Neural crest cell (in vitro differentiated cells): Measurements from ENCODE around the gene CES3. TPM values are rescaled to one million over a fixed set of nuclear protein-coding genes. Genes with fewer than 3 reads are reported as not detected.
A peak's percentile ranks its signal among the peaks of the same experiment; 100 is the strongest.
"Not testable (repeated sequence)": the region's sequence is repeated elsewhere in the genome, so short reads cannot be mapped to it uniquely, and the experiment has no call there.

Experiments
- DNase-seq: peaks from one replicate; pipeline ENCODE4 v3.0.0; 2021; ENCODE audit warnings: low read depth, mixed read lengths, low spot score
- H3K27ac Mint-ChIP-seq: one replicate; pipeline ENCODE4 v1.8.0; 2021; ENCODE audit warnings: mild to moderate bottlenecking, mixed read lengths; ENCODE audit not compliant: unreplicated experiment
- H3K27me3 Mint-ChIP-seq: 2 replicates; pipeline ENCODE4 v1.8.0; 2021; ENCODE audit warnings: low read depth, mild to moderate bottlenecking, mixed read lengths
- H3K36me3 Mint-ChIP-seq: 2 replicates; pipeline ENCODE4 v1.8.0; 2021; ENCODE audit warnings: low read depth, mild to moderate bottlenecking, mixed read lengths
- H3K4me1 Mint-ChIP-seq: 2 replicates; pipeline ENCODE4 v1.8.0; 2021; ENCODE audit warnings: mixed read lengths
- H3K4me3 Mint-ChIP-seq: one replicate; pipeline ENCODE4 v1.8.0; 2021; ENCODE audit warnings: mild to moderate bottlenecking, mixed read lengths
- H3K9me3 Mint-ChIP-seq: 2 replicates; pipeline ENCODE4 v1.8.0; 2021; ENCODE audit warnings: mixed read lengths
- CTCF ChIP-seq: fragments of 200-600 bp; sonication (generic); conservative IDR thresholded peaks from 2 replicates; pipeline ENCODE4 v1.5.0; 2021; ENCODE audit warnings: antibody characterized with exemption, mild to moderate bottlenecking
- total RNA-seq: library from RNA; stranded (reverse); gene quantifications from 2 replicates; pipeline ENCODE4 v1.2.1, GENCODE V29; 2021

Gene CES3
- total RNA-seq, 1 donor from 2014 or later: 3.2 TPM

DNA sequence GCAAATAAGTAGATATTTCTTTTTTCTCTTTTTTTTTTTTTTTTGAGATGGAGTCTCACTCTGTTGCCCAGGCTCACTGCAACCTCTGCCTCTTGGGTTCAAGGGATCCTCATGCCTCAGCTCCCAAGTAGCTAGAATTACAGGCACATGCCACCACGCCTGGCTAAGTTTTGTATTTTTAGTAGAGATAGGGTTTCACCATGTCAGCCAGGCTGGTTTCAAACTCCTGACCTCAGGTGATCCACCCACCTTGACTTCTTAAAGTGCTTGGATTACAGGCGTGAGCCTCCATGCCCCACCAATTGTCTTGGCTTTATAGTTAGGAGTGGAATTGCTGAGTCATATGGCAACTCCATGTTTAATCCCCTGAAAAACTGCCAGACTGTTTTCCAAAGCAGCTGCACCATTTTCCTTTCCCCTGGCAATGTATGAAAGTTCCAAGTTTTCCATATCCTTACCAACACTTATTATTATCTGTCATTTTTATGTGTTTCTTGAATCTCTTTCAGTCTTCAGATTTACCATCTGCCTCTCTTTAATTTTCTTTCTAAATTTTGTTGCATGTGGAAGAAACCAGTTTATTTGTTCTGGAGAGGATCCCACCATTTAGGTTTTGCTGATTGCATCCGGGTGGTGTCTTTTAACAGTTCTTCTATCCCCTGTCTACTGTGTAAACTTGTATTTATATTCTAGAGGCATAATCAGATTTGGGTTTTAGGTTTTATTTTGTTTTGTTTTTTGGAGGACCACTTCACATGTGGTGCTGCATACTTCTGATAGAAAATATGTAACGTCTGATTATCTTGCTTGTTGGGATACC is 9.9 kb upstream of the CES3 start:
- no peak overlapping the region for H3K27ac Mint-ChIP-seq
- no peak for TF ChIP-seq CTCF
- H3K27me3 Mint-ChIP-seq: peaks cover 44% of the 10 kb centered on the region
- no peak for DNase-seq
- H3K4me1 Mint-ChIP-seq: no peaks in the 10 kb centered on the region
- H3K9me3 Mint-ChIP-seq: no peaks in the 10 kb centered on the region
- no peak overlapping the region for H3K4me3 Mint-ChIP-seq
- no peaks in the 10 kb centered on the region for H3K36me3 Mint-ChIP-seq

GRCh38 chr16:66952430-66953110 is 8.5 kb upstream of the CES3 start:
- no peak overlapping the region for H3K27ac Mint-ChIP-seq
- no peak for DNase-seq
- no peaks in the 10 kb centered on the region for H3K4me1 Mint-ChIP-seq
- no peaks in the 10 kb centered on the region for H3K9me3 Mint-ChIP-seq
- H3K27me3 Mint-ChIP-seq: peaks cover 45% of the 10 kb centered on the region
- H3K36me3 Mint-ChIP-seq: no peaks in the 10 kb centered on the region
- no peak overlapping the region for H3K4me3 Mint-ChIP-seq
- TF ChIP-seq CTCF: no peak

DNA sequence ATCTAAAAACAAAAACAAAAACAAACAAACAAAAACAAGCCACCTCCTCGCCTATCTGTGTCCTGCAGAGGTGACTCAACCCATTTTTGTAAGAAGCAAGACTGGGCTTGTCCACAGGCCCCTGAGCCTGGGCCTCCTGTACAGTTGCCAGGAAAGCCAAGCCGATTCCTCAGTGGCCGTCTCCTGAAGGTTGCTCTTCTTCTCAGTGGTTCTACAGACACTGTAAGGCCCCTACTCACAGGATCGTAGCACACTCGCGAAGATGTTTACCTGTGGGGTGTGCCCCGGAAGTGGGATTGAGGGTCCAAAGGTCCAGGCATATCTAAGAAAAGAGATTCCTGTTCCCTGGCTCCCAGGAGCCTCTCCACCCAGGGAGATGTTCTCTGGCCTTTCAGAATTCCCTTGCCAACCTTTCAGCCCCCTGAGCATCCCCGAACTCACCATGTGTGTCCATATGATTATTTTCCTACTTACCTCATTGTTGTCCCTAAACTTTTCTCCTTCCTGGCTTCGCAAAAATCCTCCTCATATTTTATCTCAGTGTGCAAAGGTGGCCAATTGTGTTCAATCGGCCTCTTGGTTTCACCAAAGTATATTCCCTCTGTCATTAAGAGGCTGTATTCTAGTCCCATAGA is 7.5 kb upstream of the CES3 start:
- Mint-ChIP-seq H3K9me3 (no peaks in the 10 kb centered on the region), H3K4me1 (no peaks in the 10 kb centered on the region), H3K4me3 (peak overlapping the region; percentile 5), H3K27ac (no peak overlapping the region), H3K27me3 (peaks cover 55% of the 10 kb centered on the region), H3K36me3 (no peaks in the 10 kb centered on the region)
- TF ChIP-seq CTCF: no peak
- no peak for DNase-seq

DNA sequence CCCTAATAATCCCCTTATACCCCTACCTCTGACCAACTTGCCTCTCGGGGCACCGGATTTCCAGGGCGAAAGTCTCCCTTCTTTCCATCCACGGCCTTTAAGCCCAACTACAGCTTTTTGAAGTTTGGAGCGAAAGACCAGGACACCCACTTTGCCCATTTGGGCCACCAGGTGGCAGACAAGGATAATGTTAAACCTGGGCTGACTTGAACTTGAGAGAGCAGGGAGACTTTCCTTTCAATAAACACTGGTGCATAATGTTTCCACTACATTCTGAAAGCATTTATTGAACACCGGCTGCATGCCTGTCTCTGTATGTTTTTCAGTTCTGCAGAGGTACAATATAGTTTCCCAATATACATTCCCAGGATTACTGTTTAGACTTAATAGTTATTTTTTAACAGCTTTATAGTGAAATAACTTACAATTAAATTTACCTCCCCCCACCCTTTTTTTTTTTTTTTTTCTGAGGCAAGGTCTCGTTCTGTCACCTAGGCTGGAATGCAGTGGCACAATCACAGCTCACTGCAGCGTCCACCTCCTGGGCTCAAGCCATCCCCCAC is 6.9 kb upstream of the CES3 start:
- Mint-ChIP-seq H3K36me3 (no peaks in the 10 kb centered on the region), H3K27me3 (peaks cover 60% of the 10 kb centered on the region), H3K27ac (no peak overlapping the region), H3K4me1 (no peaks in the 10 kb centered on the region), H3K9me3 (no peaks in the 10 kb centered on the region), H3K4me3 (peak overlapping the region; percentile 5)
- TF ChIP-seq CTCF: peak; percentile 83
- peak; percentile 70 for DNase-seq

DNA sequence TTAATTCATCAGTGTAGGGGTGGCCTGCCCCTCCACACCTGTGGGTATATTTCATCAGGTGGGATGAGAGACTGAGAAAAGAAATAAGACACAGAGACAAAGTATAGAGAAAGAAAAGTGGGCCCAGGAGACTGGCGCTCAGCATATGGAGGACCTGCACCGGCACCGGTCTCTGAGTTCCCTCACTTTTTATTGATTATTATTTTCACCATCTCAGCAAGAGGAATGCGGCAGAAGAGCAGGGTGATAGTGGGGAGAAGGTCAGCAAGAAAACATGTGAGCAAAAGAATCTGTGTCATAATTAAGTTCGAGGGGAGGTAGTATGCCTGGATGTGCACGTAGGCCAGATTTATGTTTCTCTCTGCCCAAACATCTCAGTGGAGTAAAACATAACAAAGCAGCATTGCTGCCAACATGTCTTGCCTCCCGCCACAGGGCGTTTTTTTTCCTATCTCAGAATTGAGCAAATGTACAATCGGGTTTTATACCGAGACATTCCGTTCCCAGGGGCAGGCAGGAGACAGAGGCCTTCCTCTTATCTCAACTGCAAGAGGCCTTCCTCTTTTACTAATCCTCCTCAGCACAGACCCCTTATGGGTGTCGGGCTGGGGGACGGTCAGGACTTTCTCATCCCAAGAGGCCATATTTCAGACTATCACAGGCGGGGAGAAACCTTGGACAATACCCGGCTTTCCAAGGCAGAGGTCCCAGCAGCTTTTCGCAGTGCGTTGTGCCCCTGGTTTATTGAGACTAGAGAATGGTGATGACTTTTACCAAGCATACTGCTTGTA is 5.5 kb upstream of the CES3 start:
- not testable (repeated sequence) for DNase-seq, H3K36me3 Mint-ChIP-seq, H3K27ac Mint-ChIP-seq, H3K4me3 Mint-ChIP-seq, H3K4me1 Mint-ChIP-seq, H3K9me3 Mint-ChIP-seq
- H3K27me3 Mint-ChIP-seq: peaks cover 53% of the 10 kb centered on the region

GRCh38 chr16:66956154-66956457 is 5.0 kb upstream of the CES3 start:
- not testable (repeated sequence) for H3K36me3 Mint-ChIP-seq, H3K27ac Mint-ChIP-seq, DNase-seq, H3K4me1 Mint-ChIP-seq, H3K4me3 Mint-ChIP-seq, H3K9me3 Mint-ChIP-seq
- peaks cover 51% of the 10 kb centered on the region for H3K27me3 Mint-ChIP-seq
